K562 treated with DMSO at 1 percent for 24 hours (cell line): Measurements from ENCODE around the gene NUP214. TPM values are rescaled to one million over a fixed set of nuclear protein-coding genes. Genes with fewer than 3 reads are reported as not detected.

Source experiments
- total RNA-seq: library from RNA; unstranded; fragments of 300-600 nt; gene quantifications from 2 replicates; pipeline ENCODE4 v1.2.3, GENCODE V29; 2022; ENCODE audit warnings: low read depth; ENCODE audit not compliant: insufficient read depth

The NUP214 gene
- 174 and 179 TPM in 2 replicates for total RNA-seq

GRCh38 chr9:131125288-131126058, at the start of gene NUP214:
NUP214 (plus strand) TSS chr9:131125586; CDS start chr9:131125705, 119 bp downstream.

DNA sequence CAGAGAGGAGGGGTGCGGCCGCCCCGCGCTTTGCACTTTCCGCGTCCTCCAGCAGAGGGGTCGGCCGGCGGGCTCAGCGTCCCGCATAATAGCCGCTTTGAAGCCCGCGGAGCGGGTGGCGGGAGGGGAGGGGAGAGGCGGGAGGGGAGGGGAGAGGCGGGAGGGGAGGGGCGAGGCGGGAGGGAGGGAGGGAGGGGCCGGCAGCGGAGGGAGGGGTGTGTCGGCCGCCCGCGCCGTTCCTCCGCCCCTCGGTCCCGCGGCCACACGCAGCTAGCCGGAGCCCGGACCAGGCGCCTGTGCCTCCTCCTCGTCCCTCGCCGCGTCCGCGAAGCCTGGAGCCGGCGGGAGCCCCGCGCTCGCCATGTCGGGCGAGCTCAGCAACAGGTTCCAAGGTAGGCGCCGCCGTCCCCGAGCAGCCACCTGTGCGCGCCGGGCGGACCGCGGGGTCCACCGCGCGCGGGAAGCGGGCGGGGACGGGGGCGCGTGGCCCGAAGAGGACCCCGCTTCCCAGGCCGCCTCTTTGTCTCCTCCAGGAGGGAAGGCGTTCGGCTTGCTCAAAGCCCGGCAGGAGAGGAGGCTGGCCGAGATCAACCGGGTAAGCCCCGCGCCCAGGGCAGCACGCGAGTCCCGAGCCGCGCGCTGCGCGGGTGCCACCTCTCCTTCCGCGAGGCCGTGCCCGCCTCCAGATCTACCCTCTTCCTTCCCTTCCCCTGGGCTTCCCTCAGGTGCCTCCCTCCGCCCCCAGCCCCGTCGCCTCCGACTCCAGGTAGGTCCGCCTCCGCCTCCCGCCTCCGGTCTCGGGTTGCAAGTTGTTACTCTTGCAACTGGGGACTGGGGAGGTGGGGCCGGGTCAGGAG, 28.9 kb upstream of the NUP214 start, which contains the start of gene AIF1L:
Gene AIF1L, plus strand, starts transcription at position 263 of the 857 bp plus-strand sequence. Its CDS starts 99 bp downstream, at position 362.

DNA sequence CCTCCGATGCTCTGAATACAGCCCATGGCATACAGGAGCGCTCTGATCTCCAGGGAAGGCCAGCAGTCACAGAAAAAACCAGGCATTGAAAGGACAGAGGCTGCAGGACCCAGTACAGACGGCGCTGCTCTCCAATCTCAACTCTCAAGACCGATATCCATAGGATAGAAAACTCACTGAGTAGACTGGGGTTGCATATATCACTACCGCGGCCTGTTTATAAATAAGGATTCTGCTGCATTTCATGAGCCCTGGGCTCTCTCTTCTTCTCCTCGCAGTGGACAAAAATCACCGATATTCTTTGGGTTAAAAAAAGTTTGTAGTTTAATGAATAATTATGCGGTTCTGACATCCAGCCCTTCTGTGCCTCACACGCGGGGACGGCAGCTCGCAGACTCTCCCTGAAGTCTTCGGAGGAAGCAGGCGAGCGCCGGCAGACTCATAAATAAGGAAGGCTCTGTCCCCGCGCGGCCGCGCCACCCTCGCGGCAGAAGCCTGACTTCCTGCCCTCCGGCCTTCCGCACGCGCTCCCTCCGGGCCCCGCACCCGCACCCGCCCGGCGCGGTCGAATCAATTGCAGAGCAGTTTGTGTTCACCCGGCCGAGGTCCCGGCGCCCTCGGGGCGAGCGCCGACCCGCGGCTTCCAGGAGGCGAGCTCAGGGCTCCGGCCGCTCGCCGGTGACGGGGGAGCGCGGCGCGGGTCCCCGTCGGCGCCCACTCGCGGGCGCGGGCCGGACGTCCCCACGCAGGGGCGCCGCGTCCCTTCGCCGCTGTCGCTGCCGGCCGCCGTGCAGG, 150.9 kb downstream of the NUP214 start, which contains the start of gene FAM78A:
Gene FAM78A, minus strand, starts transcription at position 417 of the 795 bp plus-strand sequence. Its CDS starts 331 bp downstream, at position 86.

Other genes starting within 250 kb of the NUP214 start
- gene QRFP, start 228.8 kb upstream of the NUP214 start, total RNA-seq = 0.81 and 0.89 TPM in 2 replicates
- 0.21 TPM in 1 of 2 replicates, not detected in the other for gene FIBCD1, start 186.3 kb upstream of the NUP214 start, total RNA-seq
- 0.07 TPM in 1 of 2 replicates, not detected in the other for gene LAMC3, start 116.4 kb upstream of the NUP214 start, total RNA-seq
- 1.8 and 1.9 TPM in 2 replicates for gene AIF1L, start 29.1 kb upstream of the NUP214 start, total RNA-seq
- gene FAM78A, start 150.9 kb downstream of the NUP214 start, total RNA-seq = 73.5 and 75.0 TPM in 2 replicates
- gene PLPP7, start 164.1 kb downstream of the NUP214 start, total RNA-seq = 3.1 and 3.6 TPM in 2 replicates